DND-41 (cell line): ENCODE measurements around the gene CFAP65.

ENCODE experiments used
- EZH2 ChIP-seq: IDR thresholded peaks from 3 replicates; pipeline ENCODE4 v1.6.1; 2012; ENCODE audit warnings: borderline replicate concordance, low read depth, mild to moderate bottlenecking, moderate library complexity, low read length, inconsistent platforms; ENCODE audit not compliant: severe bottlenecking
- TF ChIP-seq, protein P1 (sequence below): IDR thresholded peaks from 2 replicates; pipeline ENCODE4 v1.5.1; 2012; ENCODE audit warnings: borderline replicate concordance, low read length, moderate library complexity, mild to moderate bottlenecking; ENCODE audit not compliant: poor library complexity, severe bottlenecking; ENCODE audit errors: extremely low read depth

- TF ChIP-seq, protein P1, sequence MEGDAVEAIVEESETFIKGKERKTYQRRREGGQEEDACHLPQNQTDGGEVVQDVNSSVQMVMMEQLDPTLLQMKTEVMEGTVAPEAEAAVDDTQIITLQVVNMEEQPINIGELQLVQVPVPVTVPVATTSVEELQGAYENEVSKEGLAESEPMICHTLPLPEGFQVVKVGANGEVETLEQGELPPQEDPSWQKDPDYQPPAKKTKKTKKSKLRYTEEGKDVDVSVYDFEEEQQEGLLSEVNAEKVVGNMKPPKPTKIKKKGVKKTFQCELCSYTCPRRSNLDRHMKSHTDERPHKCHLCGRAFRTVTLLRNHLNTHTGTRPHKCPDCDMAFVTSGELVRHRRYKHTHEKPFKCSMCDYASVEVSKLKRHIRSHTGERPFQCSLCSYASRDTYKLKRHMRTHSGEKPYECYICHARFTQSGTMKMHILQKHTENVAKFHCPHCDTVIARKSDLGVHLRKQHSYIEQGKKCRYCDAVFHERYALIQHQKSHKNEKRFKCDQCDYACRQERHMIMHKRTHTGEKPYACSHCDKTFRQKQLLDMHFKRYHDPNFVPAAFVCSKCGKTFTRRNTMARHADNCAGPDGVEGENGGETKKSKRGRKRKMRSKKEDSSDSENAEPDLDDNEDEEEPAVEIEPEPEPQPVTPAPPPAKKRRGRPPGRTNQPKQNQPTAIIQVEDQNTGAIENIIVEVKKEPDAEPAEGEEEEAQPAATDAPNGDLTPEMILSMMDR: no peak
- TF ChIP-seq EZH2: no peak
Observed at GRCh38 chr2:218982586-218983262, 58.6 kb downstream of the CFAP65 start.
